Kasumi-1 (cell line): Measurements from ENCODE around the gene NUP98.

Source experiments
- DNase-seq, 2 experiments: peaks; one replicate each; lab custom pipeline; 2025; lab: John Stamatoyannopoulos, UW

The NUP98 gene

DNA sequence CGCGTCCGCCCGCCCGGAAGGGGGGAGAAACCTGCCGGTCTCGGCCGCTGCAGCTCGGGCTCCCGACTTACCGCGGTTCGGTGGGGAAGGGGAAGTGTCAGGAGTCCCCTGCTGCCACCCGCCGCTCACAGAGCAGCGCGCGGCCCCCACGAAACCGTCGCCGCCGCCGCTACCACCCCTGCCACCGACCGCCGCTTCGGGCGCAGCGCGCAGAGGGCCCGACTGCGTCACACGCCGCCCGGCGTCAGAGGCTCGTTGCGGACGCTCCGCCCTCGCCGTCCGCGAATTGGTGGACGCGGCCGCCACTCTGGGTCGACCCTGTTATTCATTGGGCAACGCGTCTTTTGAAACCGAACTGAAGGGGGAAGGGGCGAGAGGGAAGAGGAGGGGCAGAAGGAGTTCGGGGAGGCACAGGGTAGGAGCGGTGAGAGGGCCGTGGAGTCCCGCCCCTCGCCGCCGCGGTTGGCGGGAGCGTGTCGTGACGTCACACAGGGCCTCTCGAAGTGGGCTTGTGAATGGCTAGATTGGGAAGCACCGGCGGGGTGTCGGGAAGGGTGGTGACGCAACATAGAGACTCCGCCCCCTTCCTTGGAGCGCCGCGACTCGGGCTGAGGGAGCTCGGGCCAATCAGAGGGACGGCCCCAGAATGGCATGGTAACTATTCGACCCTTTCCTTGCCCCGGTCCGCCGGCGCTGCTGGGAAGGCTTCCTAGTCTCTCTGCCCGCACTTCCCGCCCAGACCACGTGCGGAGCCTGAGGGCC lies at the start of gene NUP98:
NUP98 (minus strand) TSS at position 226 of the 762 bp plus-strand sequence. CDS start 15,437 bp downstream, outside the sequence.
- peak; percentile 99 to 100 for DNase-seq

GRCh38 chr11:3845670-3846069 lies 48.3 kb upstream of the NUP98 start:
- no peak for DNase-seq

- no peak for DNase-seq
Observed at GRCh38 chr11:3845246-3845645, 47.9 kb upstream of the NUP98 start.

- DNase-seq: no peak
Observed at GRCh38 chr11:3843326-3843725, 46.0 kb upstream of the NUP98 start.

DNA sequence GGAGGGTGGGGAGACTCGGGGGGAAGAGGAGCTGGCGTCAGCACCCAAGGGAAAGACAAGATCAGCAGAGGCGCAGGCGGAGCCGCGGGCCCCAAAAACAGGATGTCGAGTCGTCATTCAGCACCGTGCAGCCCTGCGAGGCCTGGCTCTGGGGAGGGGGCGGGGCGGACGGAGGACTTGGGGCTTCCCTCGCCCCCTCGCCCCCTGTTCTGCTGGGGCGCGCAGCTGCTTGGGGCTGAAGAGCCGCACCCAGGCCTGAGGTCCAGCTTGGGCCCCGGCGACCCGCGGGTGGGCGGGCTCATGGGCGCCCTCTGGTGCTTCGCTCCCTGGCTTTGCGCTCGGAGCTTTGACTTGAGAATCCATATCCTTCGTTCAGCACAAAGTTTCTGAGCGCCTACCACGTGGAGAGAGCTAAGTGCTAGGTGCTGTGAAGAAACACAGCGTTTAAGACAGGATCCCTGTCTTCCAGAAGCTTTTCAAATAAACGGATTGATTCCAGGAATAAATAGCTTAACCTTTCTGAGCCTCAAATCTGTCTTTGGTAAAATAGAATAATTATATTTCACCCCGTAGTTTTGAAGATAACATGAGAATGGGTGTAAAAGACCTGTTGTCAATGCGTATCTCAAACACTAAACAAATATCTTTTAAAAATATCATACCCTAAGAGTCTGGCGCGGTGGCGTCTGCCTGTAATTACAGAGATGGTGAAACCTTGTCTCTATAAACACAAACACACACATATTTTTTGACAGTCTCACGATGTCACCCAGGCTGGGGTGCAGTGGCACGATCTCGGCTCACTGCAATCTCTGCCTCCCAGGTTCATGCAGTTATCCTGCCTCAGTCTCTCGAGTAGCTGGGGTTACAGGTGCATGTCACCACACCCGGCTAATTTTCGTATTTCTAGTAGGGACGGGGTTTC lies 44.3 kb upstream of the NUP98 start:
- peak; percentile 93 to 95 for DNase-seq

DNA sequence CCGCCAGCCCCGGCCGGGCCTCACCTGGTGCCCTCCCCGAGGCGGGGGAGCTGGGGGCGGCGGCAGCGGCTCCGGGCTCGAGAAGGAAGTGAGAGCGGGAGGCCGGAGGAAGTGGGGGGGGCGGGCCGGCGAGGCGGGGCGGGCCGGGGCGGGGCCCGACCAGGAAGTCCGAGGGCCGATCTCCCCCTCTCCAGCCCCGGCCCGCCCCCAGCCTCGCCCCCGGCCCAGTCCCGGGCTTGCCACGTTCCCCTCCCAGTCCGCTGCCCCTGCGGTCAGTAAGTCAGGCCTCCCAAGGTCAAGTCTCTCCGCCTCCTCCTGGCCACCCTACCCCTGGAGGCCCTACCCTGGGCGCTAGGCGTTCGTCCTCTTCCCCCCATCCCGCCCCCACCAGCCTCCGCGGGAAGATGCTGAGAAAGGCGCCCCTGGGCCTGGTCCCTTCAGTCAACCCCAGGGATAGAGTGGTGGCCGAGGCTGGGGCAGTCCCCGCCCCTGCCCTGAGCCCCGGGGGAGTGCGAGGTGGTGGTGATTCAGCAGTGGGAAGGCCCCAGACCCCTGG lies 43.6 kb upstream of the NUP98 start, which contains the start of gene RHOG:
RHOG (minus strand) TSS at position 90 of the 556 bp plus-strand sequence. CDS start 12,821 bp downstream, outside the sequence.
- DNase-seq: peak in 1 of 2 experiments; percentile 91

GRCh38 chr11:3840004-3840869 lies 42.9 kb upstream of the NUP98 start:
- DNase-seq: peak in 1 of 2 experiments; percentile 35

DNA sequence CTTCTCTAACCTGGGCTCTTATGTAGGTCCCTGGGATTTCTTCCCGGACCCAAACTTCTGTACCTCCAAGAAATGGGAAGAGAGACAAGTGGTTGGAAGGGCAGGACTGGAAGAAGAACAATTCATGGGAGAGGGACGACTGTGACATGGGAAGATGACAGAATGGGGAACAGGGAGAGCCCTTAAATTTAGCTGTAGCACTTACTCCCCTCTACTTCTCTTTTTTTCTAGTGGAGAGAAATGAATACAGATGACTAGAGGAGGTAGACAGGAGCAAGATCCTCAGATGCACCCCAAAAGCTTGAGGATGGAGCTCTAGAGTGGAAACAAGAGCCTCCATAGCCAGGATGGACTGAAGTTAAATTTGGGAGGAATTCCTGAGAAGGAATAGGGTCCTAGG lies 41.1 kb upstream of the NUP98 start:
- DNase-seq: peak; percentile 65 to 66

GRCh38 chr11:3837793-3838192 lies 40.4 kb upstream of the NUP98 start:
- DNase-seq: peak; percentile 97

- peak; percentile 74 to 86 for DNase-seq
Observed at GRCh38 chr11:3836903-3837302, 39.5 kb upstream of the NUP98 start.

DNA sequence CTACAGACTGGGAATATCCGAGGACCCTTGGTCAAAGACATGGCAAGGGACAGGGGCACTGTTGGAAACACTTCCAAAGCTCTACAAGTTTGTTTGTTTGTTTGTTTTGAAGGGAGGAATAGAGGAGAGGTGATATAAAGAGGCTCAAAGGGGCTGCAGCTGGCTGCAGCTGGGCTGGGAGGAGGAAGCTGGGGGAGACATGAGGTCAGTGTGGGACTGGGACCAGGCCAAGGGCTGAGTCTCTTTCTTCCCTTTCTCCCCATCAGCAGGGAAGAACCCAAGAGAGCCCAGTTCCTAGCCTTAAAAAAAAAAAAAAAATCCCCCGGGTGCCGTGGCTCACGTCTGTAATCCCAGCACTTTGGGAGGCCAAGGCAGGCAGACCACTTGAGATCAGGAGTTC lies 38.4 kb upstream of the NUP98 start:
- DNase-seq: no peak

DNA sequence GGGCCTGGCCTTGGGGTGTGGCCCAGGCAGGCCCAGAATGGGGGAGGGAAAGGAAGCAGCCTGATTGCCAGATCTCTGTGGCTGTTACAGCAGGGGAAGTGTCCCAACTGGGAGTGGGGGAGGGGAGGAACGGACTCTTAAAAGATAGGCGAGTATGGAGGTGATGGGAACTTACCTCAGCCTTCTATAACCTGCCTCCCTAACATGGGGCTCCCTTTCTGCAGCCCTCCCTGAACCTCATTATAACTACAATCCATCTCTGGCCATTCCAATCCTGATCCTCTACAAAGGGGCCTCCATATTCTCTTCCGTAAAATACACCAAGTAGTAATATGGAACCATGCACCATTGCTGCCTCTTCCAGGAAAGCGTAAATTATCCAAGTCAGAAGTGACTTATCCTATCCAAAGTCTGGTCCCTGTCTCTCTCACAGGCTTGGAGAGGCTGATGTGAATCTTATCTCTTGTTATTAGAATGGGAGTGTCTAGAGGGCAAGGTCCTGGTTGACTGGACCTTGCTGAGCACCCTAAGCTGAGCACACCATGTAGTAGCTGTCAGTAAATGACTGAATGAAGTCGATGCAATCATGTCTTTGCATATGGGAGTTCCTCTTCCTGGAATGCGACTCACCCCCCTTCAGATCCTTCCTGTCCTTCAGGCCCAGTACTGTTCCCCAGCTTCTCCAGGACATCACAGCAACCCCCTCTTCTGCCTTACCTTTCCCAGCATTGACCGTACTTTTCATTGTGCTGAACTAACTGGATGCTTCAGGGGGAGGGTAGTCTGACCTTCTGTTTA lies 37.5 kb upstream of the NUP98 start:
- DNase-seq: peak; percentile 74 to 83

DNA sequence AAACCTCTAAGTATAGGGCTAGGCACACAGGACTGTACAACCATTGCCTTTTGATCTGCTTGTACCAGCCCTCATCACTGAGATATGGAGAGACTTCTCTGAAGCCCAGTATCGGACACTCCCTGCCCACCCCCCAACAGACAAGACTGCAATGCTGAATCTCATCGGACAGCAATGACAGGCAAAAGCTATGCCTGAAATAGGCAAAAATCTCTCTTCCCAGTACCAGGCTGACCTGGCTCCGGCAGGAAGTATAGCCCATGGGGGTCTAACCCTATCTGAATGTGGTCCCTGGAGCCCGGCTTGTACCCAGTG lies 37.0 kb upstream of the NUP98 start:
- DNase-seq: no peak

DNA sequence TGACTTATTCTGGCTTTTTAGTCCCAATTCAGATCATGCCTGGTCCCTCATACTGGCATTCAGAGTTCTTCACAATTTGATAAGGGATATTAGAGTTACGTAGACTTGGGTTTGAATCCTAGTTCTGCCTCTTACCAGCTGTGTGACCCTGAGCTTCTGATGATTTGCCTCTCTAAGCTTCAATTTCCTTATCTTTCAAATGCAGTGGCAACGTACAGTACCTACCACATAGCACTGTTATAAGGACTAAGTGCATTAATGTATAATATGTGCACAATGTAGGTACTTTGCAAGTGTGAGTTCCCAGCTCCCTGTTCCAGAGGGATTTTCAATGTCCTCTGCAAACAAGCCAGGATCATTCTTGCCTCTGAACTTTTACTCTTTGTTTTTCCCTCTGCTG lies 36.1 kb upstream of the NUP98 start:
- DNase-seq: no peak

- no peak for DNase-seq
Observed at GRCh38 chr11:3832816-3833215, 35.5 kb upstream of the NUP98 start.

- no peak for DNase-seq
Observed at GRCh38 chr11:3831378-3832239, 34.3 kb upstream of the NUP98 start.

DNA sequence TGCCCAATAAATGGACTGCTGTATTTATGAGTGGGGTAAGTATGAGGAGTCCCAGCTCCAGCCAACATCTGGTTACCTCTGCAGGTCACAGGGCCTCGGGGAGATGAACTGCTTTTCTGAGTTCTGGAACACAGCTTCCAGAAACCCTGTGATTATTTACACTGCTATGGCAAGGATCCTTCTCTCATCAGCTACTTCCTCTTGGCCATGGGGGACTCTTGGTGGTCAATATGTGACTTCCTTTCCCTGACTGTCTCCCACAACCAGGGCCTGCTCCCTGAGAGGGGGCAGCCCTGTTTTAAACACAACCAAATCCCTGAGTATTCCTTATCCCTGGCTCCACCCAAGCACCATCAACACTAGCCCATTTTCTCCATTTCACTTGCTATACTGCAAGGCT lies 33.4 kb upstream of the NUP98 start:
- no peak for DNase-seq

- DNase-seq: no peak
Observed at GRCh38 chr11:3830088-3830487, 32.7 kb upstream of the NUP98 start.

DNA sequence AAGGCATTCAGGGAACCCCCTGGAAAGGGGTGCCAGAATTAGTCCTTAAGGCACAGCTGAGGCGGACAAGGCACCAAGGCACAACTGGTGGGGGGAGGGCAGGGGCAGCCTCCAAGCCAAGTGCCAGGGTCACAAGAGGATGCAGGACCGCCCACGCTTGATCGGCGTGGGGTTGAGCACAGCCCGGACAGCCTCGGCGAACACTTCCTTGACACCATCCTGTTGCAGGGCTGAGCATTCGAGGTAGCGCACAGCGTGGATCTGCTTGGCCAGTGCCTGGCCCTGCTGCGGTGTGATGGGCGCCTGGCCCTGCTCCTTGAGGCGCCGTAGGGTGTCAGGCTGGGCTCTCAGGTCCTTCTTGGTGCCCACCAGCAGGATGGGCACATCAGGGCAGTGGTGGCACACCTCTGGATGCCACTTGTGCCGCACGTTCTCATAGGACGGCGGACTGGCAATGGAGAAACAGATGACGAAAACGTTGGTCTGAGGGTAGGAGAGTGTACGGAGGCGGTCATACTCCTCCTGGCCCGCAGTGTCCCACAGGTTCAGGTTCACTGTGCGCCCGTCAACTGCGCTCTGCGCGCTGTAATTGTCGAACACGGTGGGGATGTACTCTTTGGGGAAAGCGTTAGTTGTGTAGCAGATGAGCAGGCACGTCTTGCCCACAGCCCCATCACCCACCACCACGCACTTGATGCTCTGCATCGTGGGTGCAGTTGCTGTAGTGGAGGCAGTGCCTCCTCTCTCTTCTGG lies 30.3 kb upstream of the NUP98 start:
- no peak for DNase-seq
